Endothelial cell of umbilical vein (primary cell): ENCODE data around the gene ROBO2. TPM values are rescaled to one million over a fixed set of nuclear protein-coding genes. Genes with fewer than 3 reads are reported as not detected.

Experiments
- BruUV-seq: library from RNA; stranded (reverse); fragments of 400-500 nt; replicated peaks from 2 replicates; lab custom pipeline; 2021; lab: Mats Ljungman, UMichigan
- CTCF ChIA-PET: fragments of 300-600, 350-600 bp; sonication (Branson Sonifier 250); formaldehyde crosslinking; loops from one replicate; lab custom pipeline; 2021; ENCODE audit warnings: antibody characterized with exemption, inconsistent platforms; lab: Charles Lee
- POLR2A ChIA-PET: fragments of 300-600, 350-600 bp; sonication (Branson Sonifier 250); formaldehyde crosslinking; loops from one replicate; lab custom pipeline; 2021; ENCODE audit warnings: antibody characterized with exemption, inconsistent platforms; lab: Charles Lee
- DNase-seq: peaks from one replicate; pipeline ENCODE4 v3.0.0-alpha.2; 2011; ENCODE audit warnings: low read depth, low spot score
- FAIRE-seq: peaks from 2 replicates; lab custom pipeline; 2011; peaks lifted over from hg19 to GRCh38; lab: Jason Lieb, UNC
- H2AFZ ChIP-seq: 2 replicates; pipeline ENCODE4 v1.6.0; 2012; ENCODE audit warnings: low read depth, low read length, control low read depth, inconsistent platforms
- H3K27ac ChIP-seq: 2 replicates; pipeline ENCODE4 v1.5.1; 2011; ENCODE audit warnings: low read depth, mild to moderate bottlenecking, control low read depth, low read length, moderate library complexity; ENCODE audit not compliant: insufficient read depth
- H3K27me3 ChIP-seq, 2 experiments: 2 replicates each; pipeline versions ENCODE4 v1.6.0 to v1.6.1; 2011; ENCODE audit warnings: low read length in 2 of 2, mixed read lengths in 1 of 2; ENCODE audit not compliant: control insufficient read depth in 2 of 2, insufficient read depth in 2 of 2
- H3K36me3 ChIP-seq, 2 experiments: 2 replicates in 1 of 2; 3 replicates in 1 of 2; pipeline ENCODE4 v1.5.1; 2011; ENCODE audit warnings: low read length in 2 of 2, mild to moderate bottlenecking in 1 of 2, moderate library complexity in 1 of 2; ENCODE audit not compliant: control insufficient read depth in 2 of 2, insufficient read depth in 2 of 2; ENCODE audit errors: extremely low read depth in 1 of 2
- H3K4me1 ChIP-seq: 3 replicates; pipeline ENCODE4 v1.5.1; 2011; ENCODE audit warnings: mild to moderate bottlenecking, low read length; ENCODE audit not compliant: control insufficient read depth, insufficient read depth; ENCODE audit errors: extremely low read depth
- H3K4me2 ChIP-seq: 2 replicates; pipeline ENCODE4 v1.6.1; 2011; ENCODE audit warnings: low read length, control low read depth, mixed read lengths; ENCODE audit not compliant: insufficient read depth
- H3K4me3 ChIP-seq, 3 experiments: fragments of 200-600 bp in 1 of 3; sonication (generic), shearing (Covaris generic) in 1 of 3; replicated peaks in 1 of 3; 2 replicates each; pipeline ENCODE4 v1.5.1; 2011 to 2016; ENCODE audit warnings: control low read depth in 3 of 3, low read length in 3 of 3, mild to moderate bottlenecking in 2 of 3, inconsistent platforms in 1 of 3, low read depth in 1 of 3, moderate library complexity in 1 of 3; ENCODE audit not compliant: insufficient read depth in 1 of 3
- H3K79me2 ChIP-seq: 2 replicates; pipeline ENCODE4 v1.6.0; 2012; ENCODE audit warnings: low read length, inconsistent platforms; ENCODE audit not compliant: control insufficient read depth, insufficient read depth
- H3K9ac ChIP-seq: replicated peaks from 2 replicates; pipeline ENCODE3; 2011; ENCODE audit warnings: low read length, control low read depth; ENCODE audit not compliant: insufficient read depth; ENCODE audit errors: extremely low read depth
- H3K9me1 ChIP-seq: replicated peaks from 3 replicates; pipeline ENCODE4 v1.6.0; 2011; ENCODE audit warnings: mild to moderate bottlenecking, low read length; ENCODE audit not compliant: control insufficient read depth, insufficient read depth; ENCODE audit errors: extremely low read depth
- H3K9me3 ChIP-seq: replicated peaks from 2 replicates; pipeline ENCODE4 v1.5.1; 2012; ENCODE audit warnings: low read length, inconsistent platforms; ENCODE audit not compliant: control insufficient read depth, insufficient read depth
- H4K20me1 ChIP-seq: replicated peaks from 2 replicates; pipeline ENCODE3; 2011; ENCODE audit warnings: mild to moderate bottlenecking, low read length; ENCODE audit not compliant: control insufficient read depth, insufficient read depth; ENCODE audit errors: extremely low read depth
- EZH2 ChIP-seq: IDR thresholded peaks from 2 replicates; pipeline ENCODE4 v1.6.1; 2012; ENCODE audit warnings: borderline replicate concordance, low read depth, mild to moderate bottlenecking, moderate library complexity, low read length, inconsistent platforms; ENCODE audit not compliant: severe bottlenecking
- FOS ChIP-seq: IDR thresholded peaks from 2 replicates; pipeline ENCODE4 v1.6.1; 2011; ENCODE audit warnings: mild to moderate bottlenecking, low read length, moderate library complexity, borderline replicate concordance; ENCODE audit not compliant: insufficient read depth
- GATA2 ChIP-seq: IDR thresholded peaks from 2 replicates; pipeline ENCODE4 v1.7.0; 2011; ENCODE audit warnings: low read depth, mild to moderate bottlenecking, moderate library complexity, mixed read lengths, low read length; ENCODE audit not compliant: insufficient read length, insufficient read depth
- JUN ChIP-seq: IDR thresholded peaks from 2 replicates; pipeline ENCODE4 v1.6.1; 2011; ENCODE audit warnings: borderline replicate concordance, low read depth; ENCODE audit not compliant: insufficient read length, insufficient read depth
- MAX ChIP-seq: IDR thresholded peaks from 2 replicates; pipeline ENCODE4 v1.6.1; 2011; ENCODE audit not compliant: insufficient read depth, insufficient read length
- MYC ChIP-seq: IDR thresholded peaks from one replicate; pipeline ENCODE4 v1.6.1; 2011; ENCODE audit warnings: mild to moderate bottlenecking, low read depth, low read length
- POLR2A ChIP-seq: IDR thresholded peaks from 2 replicates; pipeline ENCODE4 v1.6.1; 2012; ENCODE audit warnings: low read depth, mild to moderate bottlenecking, control low read depth, low read length
- POLR2AphosphoS5 ChIP-seq: IDR thresholded peaks from 2 replicates; pipeline ENCODE4 v1.6.1; 2012; ENCODE audit warnings: low read depth, mild to moderate bottlenecking, control low read depth, low read length, moderate library complexity; ENCODE audit not compliant: insufficient read depth
- dilution Hi-C: fragments of 300-500 bp; cut with MboI; formaldehyde crosslinking; loops from one replicate; pipeline ENCODE4 v1.15.0; 2019; ENCODE audit warnings: low sequenced_read_pairs; ENCODE audit not compliant: extremely low pct_ligation_motif_present
- intact Hi-C: fragments of 100-400 bp; cut with micrococcal nuclease; formaldehyde crosslinking; loops from one replicate; pipeline ENCODE4 v1.10.0; 2022
- polyA plus RNA-seq, 4 experiments: library from polyadenylated mRNA; depleted of rRNA in 3 of 4; stranded (reverse) in 3 of 4; unstranded in 1 of 4; fragments of >200 nt; gene quantifications; 2 replicates each; pipeline versions ENCODE4 v1.2.1 to v1.2.3, GENCODE V29; 2011 to 2012; ENCODE audit warnings: missing spikeins in 1 of 4
- total RNA-seq: library from RNA; stranded (reverse); gene quantifications from 2 replicates; pipeline ENCODE4 v1.2.3, GENCODE V29; 2021
- TF ChIP-seq, protein P1 (sequence below), 2 donors: IDR thresholded peaks; 1 replicate in 1 of 2; 2 replicates in 1 of 2; pipeline ENCODE4 v1.5.1; 2011; ENCODE audit warnings: low read length in 2 of 2, mild to moderate bottlenecking in 2 of 2, moderate library complexity in 2 of 2, control low read depth in 1 of 2, inconsistent platforms in 1 of 2, low read depth in 1 of 2; ENCODE audit not compliant: insufficient read depth in 1 of 2; ENCODE audit errors: extremely low read depth in 1 of 2

The ROBO2 gene
- total and polyA plus RNA-seq, 2 donors (not counting 3 experiments of a cell fraction or from before 2014, with no cell fraction given) = not detected

DNA sequence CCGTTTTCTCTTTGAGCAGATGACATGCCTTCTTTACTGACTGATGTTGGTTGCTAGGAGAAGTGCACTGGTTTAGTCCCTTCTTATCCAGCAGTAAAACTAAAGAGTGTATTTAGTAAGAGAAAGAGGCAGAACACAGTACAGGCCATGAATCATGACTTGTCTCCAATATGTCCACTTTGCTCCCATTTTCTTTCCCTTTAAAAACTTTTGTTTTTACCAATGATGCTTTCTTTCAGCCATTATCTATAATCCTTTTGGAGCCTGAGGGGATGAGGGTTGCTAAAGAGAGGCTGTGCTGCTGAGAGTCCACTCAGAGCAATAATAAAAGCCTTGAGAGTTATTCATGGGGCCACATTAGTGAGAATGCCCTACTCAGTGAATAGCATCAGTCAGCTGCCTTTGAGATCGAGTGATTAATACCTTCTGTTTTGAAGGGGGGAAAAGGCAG, 12.2 kb downstream of the ROBO2 start:
- Histone ChIP-seq H3K79me2 (no peaks in the 10 kb centered on the region), H3K9me3 (no peaks in the 10 kb centered on the region), H3K9me1 (no peaks in the 10 kb centered on the region), H3K36me3 (no peaks in the 10 kb centered on the region), H2AFZ (no peak overlapping the region), H3K4me3 (no peak overlapping the region), H3K9ac (no peak overlapping the region), H3K27ac (no peak overlapping the region), H3K27me3 (no peaks in the 10 kb centered on the region), H3K4me1 (no peaks in the 10 kb centered on the region), H3K4me2 (no peak overlapping the region), H4K20me1 (no peaks in the 10 kb centered on the region)
- dilution Hi-C loops (no loop called here), intact Hi-C loops (no loop called here)
- POLR2A ChIA-PET = no interaction called here
- FAIRE-seq = no peak
- CTCF ChIA-PET = interaction anchor here (1.2 kb wide), 1 partner anchor 13 kb away, joined by 3 read pairs; no protein-coding TSS in a partner anchor
- no TSS peak for BruUV-seq
- no peak for DNase-seq
- no peak for TF ChIP-seq FOS
- TF ChIP-seq POLR2A = no peak
- TF ChIP-seq MAX = no peak
- TF ChIP-seq GATA2 = no peak
- TF ChIP-seq MYC = no peak
- TF ChIP-seq, protein P1, sequence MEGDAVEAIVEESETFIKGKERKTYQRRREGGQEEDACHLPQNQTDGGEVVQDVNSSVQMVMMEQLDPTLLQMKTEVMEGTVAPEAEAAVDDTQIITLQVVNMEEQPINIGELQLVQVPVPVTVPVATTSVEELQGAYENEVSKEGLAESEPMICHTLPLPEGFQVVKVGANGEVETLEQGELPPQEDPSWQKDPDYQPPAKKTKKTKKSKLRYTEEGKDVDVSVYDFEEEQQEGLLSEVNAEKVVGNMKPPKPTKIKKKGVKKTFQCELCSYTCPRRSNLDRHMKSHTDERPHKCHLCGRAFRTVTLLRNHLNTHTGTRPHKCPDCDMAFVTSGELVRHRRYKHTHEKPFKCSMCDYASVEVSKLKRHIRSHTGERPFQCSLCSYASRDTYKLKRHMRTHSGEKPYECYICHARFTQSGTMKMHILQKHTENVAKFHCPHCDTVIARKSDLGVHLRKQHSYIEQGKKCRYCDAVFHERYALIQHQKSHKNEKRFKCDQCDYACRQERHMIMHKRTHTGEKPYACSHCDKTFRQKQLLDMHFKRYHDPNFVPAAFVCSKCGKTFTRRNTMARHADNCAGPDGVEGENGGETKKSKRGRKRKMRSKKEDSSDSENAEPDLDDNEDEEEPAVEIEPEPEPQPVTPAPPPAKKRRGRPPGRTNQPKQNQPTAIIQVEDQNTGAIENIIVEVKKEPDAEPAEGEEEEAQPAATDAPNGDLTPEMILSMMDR (IDR thresholded peaks at IDR 0.05; ENCODE audit: extremely low read depth in 1 of 2, insufficient read depth in 1 of 2, low read depth in 1 of 2, low read length in 2 of 2) = no peak
- no peak for TF ChIP-seq EZH2
- TF ChIP-seq JUN = no peak
- TF ChIP-seq POLR2AphosphoS5 = no peak
